ENCODE results near the gene SEPTIN3.
A peak's percentile ranks its signal among the peaks of the same experiment; 100 is the strongest.

The SEPTIN3 gene

DNA sequence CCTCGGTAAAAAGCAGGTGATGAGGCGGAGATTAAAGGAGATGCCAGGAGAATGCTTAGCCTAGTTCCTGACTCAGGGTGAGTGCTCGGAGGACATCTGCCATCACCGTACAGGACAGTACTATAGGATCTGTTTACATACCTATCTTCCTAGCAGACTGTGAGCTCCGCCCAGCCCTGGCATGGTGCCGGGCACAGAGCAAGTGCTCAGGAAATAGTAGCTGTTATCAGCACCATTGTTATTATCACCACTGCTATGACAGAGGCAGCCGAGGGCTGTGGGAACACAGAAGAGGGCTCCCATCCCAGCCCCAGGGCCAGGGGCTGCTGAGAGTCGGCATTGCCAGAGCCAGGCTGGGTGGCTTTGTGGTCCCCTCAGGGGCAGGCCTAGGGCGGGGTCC is 642 bp upstream of the SEPTIN3 start:
- TF ChIP-seq CTCF (conservative IDR thresholded peaks at IDR 0.05; ENCODE audit: low read depth, low read length): no peak
- H3K4me3 ChIP-seq (ENCODE audit: low read depth, low read length): no peak overlapping the region

GRCh38 chr22:41970601-41971000 is 1.4 kb downstream of the SEPTIN3 start:
- no peak overlapping the region for H3K4me3 ChIP-seq (ENCODE audit: low read depth, low read length)
- no peak for TF ChIP-seq CTCF (conservative IDR thresholded peaks at IDR 0.05; ENCODE audit: low read depth, low read length)
- DNase-seq (ENCODE audit: low read depth): no peak

More for the DNA sequence above, 642 bp upstream of the SEPTIN3 start:
- no peak for DNase-seq (ENCODE audit: low read depth)

- TF ChIP-seq CTCF (conservative IDR thresholded peaks at IDR 0.05; ENCODE audit: low read depth, low read length): no peak
- no peak for DNase-seq (ENCODE audit: low read depth)
Measured at GRCh38 chr22:41971431-41971830, 2.2 kb downstream of the SEPTIN3 start.

GRCh38 chr22:41974691-41975290 is 5.5 kb downstream of the SEPTIN3 start:
- no peak overlapping the region for H3K4me3 ChIP-seq (ENCODE audit: low read depth, low read length)
- TF ChIP-seq CTCF (conservative IDR thresholded peaks at IDR 0.05; ENCODE audit: low read depth, low read length): no peak
- no peak for DNase-seq (ENCODE audit: low read depth)

More at GRCh38 chr22:41971431-41971830, 2.2 kb downstream of the SEPTIN3 start:
- no peak overlapping the region for H3K4me3 ChIP-seq (ENCODE audit: low read depth, low read length)

GRCh38 chr22:41975299-41976069 is 6.2 kb downstream of the SEPTIN3 start:
- no peak for DNase-seq (ENCODE audit: low read depth)
- no peak overlapping the region for H3K4me3 ChIP-seq (ENCODE audit: low read depth, low read length)
- TF ChIP-seq CTCF (conservative IDR thresholded peaks at IDR 0.05; ENCODE audit: low read depth, low read length): no peak

- TF ChIP-seq CTCF (conservative IDR thresholded peaks at IDR 0.05; ENCODE audit: low read depth, low read length): no peak
- DNase-seq (ENCODE audit: low read depth): no peak
- H3K4me3 ChIP-seq (ENCODE audit: low read depth, low read length): peak overlapping the region; percentile 29
Measured at GRCh38 chr22:41976070-41976901, 7.0 kb downstream of the SEPTIN3 start.
